ENCODE results near the gene GTF2E1. TPM values are rescaled to one million over a fixed set of nuclear protein-coding genes. Genes with fewer than 3 reads are reported as not detected.

GTF2E1 gene
- polyA plus RNA-seq, 3 donors = 6.1 to 7.9 (median 6.9) TPM

- peaks cover 16 to 21% of the 10 kb centered on the region in 2 donors for H3K36me3 Mint-ChIP-seq
- Histone ChIP-seq H3K36me3 (replicated peaks in 1 of 2; ENCODE audit: control insufficient read depth in 1 of 2, insufficient read depth in 2 of 2, low read length in 2 of 2) (peaks cover 25 to 38% of the 10 kb centered on the region in 2 donors), H2AFZ (ENCODE audit: insufficient read depth, low read depth, low read length, poor library complexity, severe bottlenecking) (no peak overlapping the region), H3K9ac (ENCODE audit: insufficient read depth, low read length, poor library complexity, severe bottlenecking) (no peak overlapping the region), H3K9me3 (replicated peaks in 1 of 2; ENCODE audit: control insufficient read depth in 1 of 2, insufficient read depth in 1 of 2, low read length in 2 of 2) (no peaks in the 10 kb centered on the region), H4K20me1 (ENCODE audit: insufficient read depth, low read length) (peaks cover 31% of the 10 kb centered on the region), H3K4me1 (ENCODE audit: control insufficient read depth in 1 of 2, insufficient read depth in 2 of 2, low read length in 2 of 2) (no peaks in the 10 kb centered on the region), H3K4me3 (replicated peaks in 1 of 3; ENCODE audit: low read depth in 2 of 3, low read length in 3 of 3) (no peak overlapping the region), H3K79me2 (ENCODE audit: insufficient read depth, low read length) (peaks cover 23% of the 10 kb centered on the region), H3K4me2 (replicated peaks; ENCODE audit: extremely low read depth, low read length, poor library complexity, severe bottlenecking) (no peak overlapping the region), H3K27me3 (ENCODE audit: control insufficient read depth in 2 of 2, insufficient read depth in 2 of 2, low read length in 2 of 2) (no peaks in the 10 kb centered on the region), H3K27ac (ENCODE audit: low read depth in 1 of 2, low read length in 2 of 2) (no peak overlapping the region)
- intact Hi-C loops (cut with micrococcal nuclease) = no loop called here
- no peaks in the 10 kb centered on the region for H3K4me1 Mint-ChIP-seq
- no peaks in the 10 kb centered on the region for H3K9me3 Mint-ChIP-seq
- no peak for TF ChIP-seq CTCF (IDR thresholded peaks at IDR 0.05)
- WGBS (ENCODE audit: insufficient coverage) = no CpG with 5 or more reads among the region's 2 CpGs
- H3K27ac Mint-ChIP-seq = peak overlapping the region in 1 of 7 donors; percentile 5
- no peak overlapping the region for H3K4me3 Mint-ChIP-seq
- peaks cover 0 to 2% (median 0%) of the 10 kb centered on the region in 3 donors for H3K27me3 Mint-ChIP-seq (ENCODE audit: low read depth in 3 of 3)
- DNase-seq = no peak
Observed at GRCh38 chr3:120769436-120769835, 26.9 kb downstream of the GTF2E1 start.

- peaks cover 0 to 2% (median 0%) of the 10 kb centered on the region in 3 donors for H3K27me3 Mint-ChIP-seq (ENCODE audit: low read depth in 3 of 3)
- no peaks in the 10 kb centered on the region for H3K27me3 ChIP-seq (ENCODE audit: control insufficient read depth in 2 of 2, insufficient read depth in 2 of 2, low read length in 2 of 2)
- no peaks in the 10 kb centered on the region for H3K9me3 ChIP-seq (replicated peaks in 1 of 2; ENCODE audit: control insufficient read depth in 1 of 2, insufficient read depth in 1 of 2, low read length in 2 of 2)
- no peak overlapping the region for H3K27ac Mint-ChIP-seq
- peaks cover 20% of the 10 kb centered on the region for H4K20me1 ChIP-seq (ENCODE audit: insufficient read depth, low read length)
- no peak overlapping the region for H2AFZ ChIP-seq (ENCODE audit: insufficient read depth, low read depth, low read length, poor library complexity, severe bottlenecking)
- no peaks in the 10 kb centered on the region for H3K4me1 ChIP-seq (ENCODE audit: control insufficient read depth in 1 of 2, insufficient read depth in 2 of 2, low read length in 2 of 2)
- no peak for DNase-seq
- 85% methylated on average over 3 of the region's 4 CpGs for WGBS (ENCODE audit: insufficient coverage)
- no peak for TF ChIP-seq CTCF (IDR thresholded peaks at IDR 0.05)
- intact Hi-C loops (cut with micrococcal nuclease) = no loop called here
- H3K79me2 ChIP-seq (ENCODE audit: insufficient read depth, low read length) = peaks cover 10% of the 10 kb centered on the region
- no peak overlapping the region for H3K4me3 Mint-ChIP-seq
- no peak overlapping the region for H3K27ac ChIP-seq (ENCODE audit: low read depth in 1 of 2, low read length in 2 of 2)
- peaks cover 16 to 19% of the 10 kb centered on the region in 2 donors for H3K36me3 Mint-ChIP-seq
- peaks cover 31 to 53% of the 10 kb centered on the region in 2 donors for H3K36me3 ChIP-seq (replicated peaks in 1 of 2; ENCODE audit: control insufficient read depth in 1 of 2, insufficient read depth in 2 of 2, low read length in 2 of 2)
- no peaks in the 10 kb centered on the region for H3K9me3 Mint-ChIP-seq
- H3K4me2 ChIP-seq (replicated peaks; ENCODE audit: extremely low read depth, low read length, poor library complexity, severe bottlenecking) = no peak overlapping the region
- H3K4me1 Mint-ChIP-seq = no peaks in the 10 kb centered on the region
- H3K9ac ChIP-seq (ENCODE audit: insufficient read depth, low read length, poor library complexity, severe bottlenecking) = no peak overlapping the region
- H3K4me3 ChIP-seq (replicated peaks in 1 of 3; ENCODE audit: low read depth in 2 of 3, low read length in 3 of 3) = no peak overlapping the region
Observed at GRCh38 chr3:120770891-120771290, 28.3 kb downstream of the GTF2E1 start.

Data from CD14-positive monocyte (primary cell).